Tongue (tissue), 2 donors: ENCODE measurements around the gene ZSCAN5A. TPM values are rescaled to one million over a fixed set of nuclear protein-coding genes. Genes with fewer than 3 reads are reported as not detected.
"Not testable (repeated sequence)": the region's sequence is repeated elsewhere in the genome, so short reads cannot be mapped to it uniquely, and the experiment has no call there.

Experiments used
- DNase-seq: peaks from one replicate; pipeline ENCODE4 v3.0.0-alpha.2; 2015
- total RNA-seq: library from RNA; depleted of rRNA; stranded (reverse); fragments of >200 nt; gene quantifications from one replicate; pipeline ENCODE4 v1.2.3, GENCODE V29; 2014

The ZSCAN5A gene
- total RNA-seq, 1 donor from 2014 or later: 1.8 TPM

- no peak for DNase-seq
Observed at GRCh38 chr19:56270676-56271075, 44.0 kb downstream of the ZSCAN5A start.

DNA sequence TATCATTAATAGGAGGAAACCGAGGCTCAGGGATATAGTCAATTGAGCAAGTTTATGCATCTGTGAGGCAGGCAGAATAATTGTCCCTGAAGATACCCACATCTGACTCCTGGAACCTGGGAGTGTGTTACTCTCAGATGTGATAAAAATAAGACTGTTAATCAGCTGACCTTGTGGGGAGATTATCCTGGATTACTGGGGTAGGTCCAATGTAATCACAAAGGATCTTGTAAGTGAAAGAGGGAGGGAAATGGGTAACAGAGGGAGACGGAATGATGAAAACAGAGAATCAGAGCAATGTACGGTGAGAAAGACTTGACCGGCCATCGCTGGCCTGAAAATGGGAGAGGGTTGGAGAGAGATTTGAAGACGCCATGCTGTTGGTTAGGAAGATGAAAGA, 45.3 kb downstream of the ZSCAN5A start:
- DNase-seq: no peak

- no peak for DNase-seq
Observed at GRCh38 chr19:56266051-56266450, 48.6 kb downstream of the ZSCAN5A start.

GRCh38 chr19:56263319-56263718, 51.3 kb downstream of the ZSCAN5A start:
- no peak for DNase-seq

DNA sequence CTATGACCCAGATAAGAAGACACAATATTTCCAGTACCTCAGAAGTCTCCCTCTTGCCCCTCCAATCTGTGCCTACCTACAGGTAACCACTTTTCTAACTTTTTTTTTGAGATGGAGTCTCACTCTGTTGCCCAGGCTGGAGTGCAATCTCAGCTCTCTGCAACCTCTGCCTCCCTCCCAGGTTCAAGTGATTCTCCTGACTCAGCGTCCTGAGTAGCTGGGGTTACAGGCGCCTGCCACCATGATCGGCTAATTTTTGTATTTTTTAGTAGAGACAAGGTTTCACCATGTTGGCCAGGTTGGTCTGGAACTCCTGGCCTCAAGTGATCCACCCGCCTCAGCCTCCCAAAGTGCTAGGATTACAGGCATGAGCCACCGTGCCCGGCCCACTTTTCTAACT, 52.7 kb downstream of the ZSCAN5A start:
- DNase-seq: not testable (repeated sequence)

GRCh38 chr19:56261145-56261544, 53.5 kb downstream of the ZSCAN5A start:
- DNase-seq: no peak

GRCh38 chr19:56258272-56258671, 56.4 kb downstream of the ZSCAN5A start:
- no peak for DNase-seq

DNA sequence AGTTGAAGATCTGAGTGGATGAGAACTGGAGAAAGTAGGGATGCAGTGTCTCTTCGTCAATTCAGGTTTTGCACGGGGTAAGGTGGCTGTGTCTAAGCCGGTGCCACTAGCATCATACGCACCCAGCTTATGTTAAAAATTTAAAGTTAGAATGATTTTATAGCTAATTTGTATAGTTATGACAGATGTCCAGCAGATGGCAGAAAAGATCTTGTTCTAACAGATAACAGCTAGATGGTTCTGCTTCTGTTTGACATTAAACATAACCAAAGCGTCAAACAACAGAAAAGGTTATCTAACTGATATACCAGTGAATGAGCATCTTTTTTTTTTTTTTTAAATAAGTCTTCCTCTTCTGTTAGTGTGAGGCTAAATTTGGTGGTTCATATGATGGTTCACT, 60.9 kb downstream of the ZSCAN5A start:
- peak; percentile 68 for DNase-seq

DNA sequence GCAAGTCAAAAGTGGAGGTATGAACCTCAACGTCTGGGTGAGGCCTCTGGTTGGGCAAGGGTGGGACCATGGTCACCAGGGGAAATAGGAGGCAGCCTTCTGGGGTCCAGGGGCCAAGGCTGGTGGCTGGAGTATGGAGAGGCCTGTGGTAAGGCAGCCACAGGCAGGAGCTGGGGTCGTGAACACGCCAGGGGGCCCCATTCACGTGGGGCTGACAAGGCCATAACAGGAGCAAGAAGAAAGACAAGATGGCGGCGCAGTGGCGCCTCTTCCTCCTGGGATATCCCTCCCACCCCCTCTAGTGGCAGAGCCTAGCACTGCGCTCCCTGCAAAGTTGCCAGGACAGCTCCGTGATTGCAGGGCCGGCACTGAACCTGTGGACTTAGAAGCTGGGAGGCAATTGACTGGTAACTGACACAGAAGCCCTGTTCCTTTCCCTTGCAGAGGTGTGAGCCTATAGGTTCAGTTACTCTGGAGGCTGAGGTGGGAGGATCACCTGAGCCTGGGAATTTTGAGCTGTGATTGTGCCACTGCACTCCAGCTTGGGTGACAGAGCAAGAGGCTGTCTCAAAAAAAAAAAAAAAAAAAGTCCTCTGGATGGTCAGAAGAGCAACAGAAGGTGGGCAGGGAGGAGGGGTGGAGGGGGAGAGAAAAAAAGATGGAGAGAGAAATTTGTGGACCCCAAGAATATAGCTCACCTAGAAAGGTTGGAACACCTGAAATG, 61.8 kb downstream of the ZSCAN5A start:
- DNase-seq: peak; percentile 70

DNA sequence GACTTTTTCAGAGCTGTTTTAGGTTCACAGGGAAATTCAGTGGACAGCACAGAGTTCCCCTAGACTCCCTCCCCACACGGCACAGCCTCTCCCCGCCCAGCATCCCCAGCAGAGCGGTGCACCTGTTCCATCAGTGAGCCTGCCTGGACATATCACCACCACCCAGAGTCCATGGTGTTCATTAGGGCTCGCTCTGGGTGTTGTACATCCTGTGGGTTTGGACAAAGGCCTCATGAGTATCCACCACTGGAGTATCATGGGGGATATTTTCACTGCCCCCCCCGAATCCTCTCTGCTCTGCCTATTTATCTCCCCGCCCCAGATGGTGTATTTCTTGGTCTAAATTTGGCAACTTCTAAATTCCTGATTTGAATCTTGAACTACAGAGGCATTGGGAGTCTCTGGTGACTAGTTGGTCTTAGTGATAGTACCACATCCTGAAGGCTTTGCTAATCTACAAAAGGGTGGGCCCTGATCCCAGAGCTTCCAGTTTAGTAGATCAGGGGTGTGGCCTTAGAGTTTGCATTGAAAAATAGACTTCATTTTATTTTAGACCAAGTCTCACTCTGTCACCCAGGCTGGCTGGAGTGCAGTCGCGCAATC, 65.8 kb downstream of the ZSCAN5A start:
- DNase-seq: not testable (repeated sequence)

DNA sequence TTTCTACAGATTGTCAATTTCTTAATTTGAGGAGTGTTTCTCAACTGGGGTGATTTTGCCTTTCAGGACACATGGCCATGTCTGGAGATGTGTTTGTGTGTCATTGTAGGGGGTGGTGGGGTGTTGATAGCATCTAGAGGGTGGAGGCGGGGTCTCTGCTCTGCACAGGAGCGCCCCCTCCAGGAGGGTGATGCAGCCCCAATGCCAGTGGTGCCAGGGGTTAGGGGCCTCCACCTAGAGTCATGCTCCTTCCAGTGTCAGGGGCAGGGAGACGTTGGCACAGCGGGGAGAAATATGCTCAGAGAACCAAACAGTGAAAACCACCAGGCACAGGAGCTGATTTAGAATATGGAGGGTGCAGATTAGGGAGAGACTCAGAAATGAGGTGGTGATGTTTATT, 68.9 kb downstream of the ZSCAN5A start:
- not testable (repeated sequence) for DNase-seq

- DNase-seq: no peak
Observed at GRCh38 chr19:56245121-56245740, 69.4 kb downstream of the ZSCAN5A start.

- DNase-seq: no peak
Observed at GRCh38 chr19:56223481-56223880, 91.2 kb downstream of the ZSCAN5A start.

GRCh38 chr19:56222901-56223300, 91.7 kb downstream of the ZSCAN5A start:
- DNase-seq: no peak

DNA sequence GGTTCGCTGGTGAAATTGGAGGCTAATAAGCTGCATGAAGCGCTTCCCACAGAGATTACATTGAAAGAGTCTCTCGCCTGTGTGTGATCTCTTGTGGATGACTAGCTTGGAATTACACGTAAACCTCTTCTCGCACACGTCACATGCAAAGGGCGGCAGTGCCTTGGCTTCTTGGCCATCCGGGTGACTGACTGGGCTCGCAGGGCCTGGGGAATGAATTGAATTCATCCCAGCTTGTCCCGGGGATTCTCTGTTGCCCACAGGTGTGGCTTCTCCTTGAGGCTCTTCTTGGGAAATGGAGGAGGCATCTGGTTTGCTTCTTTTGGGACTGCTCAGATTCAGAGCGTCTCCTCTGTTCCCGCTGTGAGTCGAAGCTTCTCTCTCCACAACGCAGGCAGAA, 92.8 kb downstream of the ZSCAN5A start:
- DNase-seq: no peak

- peak; percentile 19 for DNase-seq
Observed at GRCh38 chr19:56221442-56221841, 93.2 kb downstream of the ZSCAN5A start.

GRCh38 chr19:56218961-56219360, 95.7 kb downstream of the ZSCAN5A start:
- no peak for DNase-seq

- peak; percentile 29 for DNase-seq
Observed at GRCh38 chr19:56217039-56217949, 97.3 kb downstream of the ZSCAN5A start.

DNA sequence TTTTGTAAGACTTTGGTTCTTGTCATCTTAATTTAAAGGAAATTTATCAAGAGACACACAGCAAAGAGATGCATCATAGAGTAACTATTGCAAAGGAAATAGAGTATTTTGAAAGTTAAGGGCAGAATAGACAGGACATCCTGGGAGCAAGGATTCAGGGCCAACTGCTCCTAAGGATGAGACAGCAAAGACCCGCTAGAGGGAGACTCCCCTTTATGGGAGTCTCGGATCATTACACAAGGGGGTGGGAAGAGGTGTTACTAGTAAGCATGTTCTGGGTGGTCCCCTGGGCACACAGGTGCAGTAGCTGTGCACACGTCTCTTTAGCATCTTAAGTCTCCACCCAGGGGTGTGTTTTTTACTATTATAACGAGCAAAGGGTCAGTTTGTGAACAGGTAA, 102.9 kb downstream of the ZSCAN5A start:
- no peak for DNase-seq

GRCh38 chr19:56210036-56210435, 104.6 kb downstream of the ZSCAN5A start:
- DNase-seq: not testable (repeated sequence)

DNA sequence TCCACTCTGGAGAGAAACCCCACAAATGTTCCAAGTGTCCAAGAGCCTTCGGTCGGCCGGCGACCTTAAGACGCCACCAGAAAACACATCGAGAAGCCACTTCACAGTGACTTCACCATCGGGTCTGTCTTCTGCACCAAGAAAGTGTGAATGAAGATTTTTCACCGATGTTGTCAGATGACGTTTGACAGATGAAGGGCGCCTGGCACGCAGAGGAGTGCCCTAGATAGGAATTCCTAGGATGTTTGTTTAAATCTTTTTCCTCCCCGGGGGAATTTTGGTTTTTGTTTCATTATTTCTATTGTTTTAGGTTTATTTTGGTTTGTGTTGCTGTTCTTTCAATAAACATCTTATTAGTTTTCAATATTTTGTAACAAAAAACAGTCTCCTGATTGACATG, 105.5 kb downstream of the ZSCAN5A start:
- no peak for DNase-seq

DNA sequence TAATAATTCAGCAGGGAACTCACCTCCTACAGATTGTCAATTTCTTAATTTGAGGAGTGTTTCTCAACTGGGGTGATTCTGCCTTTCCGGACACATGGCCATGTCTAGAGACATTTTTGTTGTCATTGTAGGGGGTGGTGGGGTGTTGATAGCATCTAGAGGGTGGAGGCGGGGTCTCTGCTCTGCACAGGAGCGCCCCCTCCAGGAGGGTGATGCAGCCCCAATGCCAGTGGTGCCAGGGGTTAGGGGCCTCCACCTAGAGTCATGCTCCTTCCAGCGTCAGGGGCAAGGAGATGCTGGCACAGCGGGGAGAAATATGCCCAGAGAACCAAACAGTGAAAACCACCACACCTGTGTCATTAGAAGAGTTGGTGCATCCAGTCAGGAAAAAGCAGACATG, 107.1 kb downstream of the ZSCAN5A start:
- DNase-seq: not testable (repeated sequence)

DNA sequence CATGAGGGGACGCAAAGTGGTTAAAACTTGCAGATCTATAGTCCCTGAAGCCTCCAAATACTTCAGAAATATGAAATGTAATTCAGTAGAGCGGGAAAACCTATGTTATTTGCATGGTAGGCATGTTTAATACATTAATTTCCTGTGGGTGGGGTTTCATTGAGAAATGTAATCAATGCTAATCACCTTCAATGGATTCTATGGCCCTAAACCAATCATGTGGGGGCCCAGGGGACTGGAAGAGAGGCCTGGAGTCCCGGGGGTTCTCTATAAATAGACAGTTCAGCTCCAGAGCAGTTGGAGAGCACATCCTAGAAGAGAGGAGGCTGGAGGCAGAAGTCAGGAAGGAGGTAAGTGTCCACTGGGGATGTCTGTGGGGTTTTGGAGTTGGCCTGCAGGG, 112.7 kb downstream of the ZSCAN5A start, which contains the start of gene ZSCAN5C:
Gene ZSCAN5C (plus strand): TSS at position 301 of the 400 bp plus-strand sequence. CDS start 3,641 bp downstream, outside the sequence.
- DNase-seq: no peak
